Gastrocnemius medialis (tissue), 4 donors: ENCODE measurements around the gene TCP10L.

ENCODE experiments used
- POLR2A ChIP-seq, 2 donors: fragments of 450-650 bp; IDR thresholded peaks; one replicate each; pipeline ENCODE4 v1.6.1; 2017; ENCODE audit warnings: antibody characterized with exemption in 2 of 2, mild to moderate bottlenecking in 2 of 2, moderate library complexity in 2 of 2
- TF ChIP-seq, protein P1 (sequence below), 5 experiments: fragments of 450-650 bp in 3 of 5; fragments of 200-600 bp in 2 of 5; sonication (generic) in 2 of 5; IDR thresholded peaks in 4 of 5; conservative IDR thresholded peaks in 1 of 5; 1 replicate in 4 of 5; 2 replicates in 1 of 5; pipeline ENCODE4 v1.5.1; 2016 to 2019; ENCODE audit warnings: antibody characterized with exemption in 5 of 5, mild to moderate bottlenecking in 3 of 5, moderate library complexity in 3 of 5

GRCh38 chr21:32587120-32587519 lies 1.8 kb upstream of the TCP10L start:
- TF ChIP-seq, protein P1, sequence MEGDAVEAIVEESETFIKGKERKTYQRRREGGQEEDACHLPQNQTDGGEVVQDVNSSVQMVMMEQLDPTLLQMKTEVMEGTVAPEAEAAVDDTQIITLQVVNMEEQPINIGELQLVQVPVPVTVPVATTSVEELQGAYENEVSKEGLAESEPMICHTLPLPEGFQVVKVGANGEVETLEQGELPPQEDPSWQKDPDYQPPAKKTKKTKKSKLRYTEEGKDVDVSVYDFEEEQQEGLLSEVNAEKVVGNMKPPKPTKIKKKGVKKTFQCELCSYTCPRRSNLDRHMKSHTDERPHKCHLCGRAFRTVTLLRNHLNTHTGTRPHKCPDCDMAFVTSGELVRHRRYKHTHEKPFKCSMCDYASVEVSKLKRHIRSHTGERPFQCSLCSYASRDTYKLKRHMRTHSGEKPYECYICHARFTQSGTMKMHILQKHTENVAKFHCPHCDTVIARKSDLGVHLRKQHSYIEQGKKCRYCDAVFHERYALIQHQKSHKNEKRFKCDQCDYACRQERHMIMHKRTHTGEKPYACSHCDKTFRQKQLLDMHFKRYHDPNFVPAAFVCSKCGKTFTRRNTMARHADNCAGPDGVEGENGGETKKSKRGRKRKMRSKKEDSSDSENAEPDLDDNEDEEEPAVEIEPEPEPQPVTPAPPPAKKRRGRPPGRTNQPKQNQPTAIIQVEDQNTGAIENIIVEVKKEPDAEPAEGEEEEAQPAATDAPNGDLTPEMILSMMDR (IDR thresholded peaks at IDR 0.05 in 4 of 5, conservative IDR thresholded peaks at IDR 0.05 in 1 of 5): no peak
- no peak for TF ChIP-seq POLR2A (IDR thresholded peaks at IDR 0.05)
